HEK293T (cell line): Measurements from ENCODE around the gene GABRB1.

ENCODE experiments used
- BHLHE40 ChIP-seq: fragments of 450-650 bp; IDR thresholded peaks from 2 replicates; pipeline ENCODE4 v1.6.1; 2016; ENCODE audit warnings: mild to moderate bottlenecking, moderate library complexity, borderline replicate concordance
- CTBP1 ChIP-seq: fragments of 450-650 bp; IDR thresholded peaks from 2 replicates; pipeline ENCODE4 v1.6.1; 2016; ENCODE audit warnings: borderline replicate concordance
- FOXA1 ChIP-seq: fragments of 450-650 bp; IDR thresholded peaks from 2 replicates; pipeline ENCODE4 v1.6.1; 2016; ENCODE audit warnings: mild to moderate bottlenecking
- FOXK2 ChIP-seq: fragments of 450-650 bp; IDR thresholded peaks from 2 replicates; pipeline ENCODE4 v1.6.1; 2016; ENCODE audit warnings: mild to moderate bottlenecking
- FOXM1 ChIP-seq: fragments of 450-650 bp; IDR thresholded peaks from 2 replicates; pipeline ENCODE4 v1.6.1; 2017; ENCODE audit warnings: mild to moderate bottlenecking, borderline replicate concordance
- HDGF ChIP-seq: fragments of 450-650 bp; IDR thresholded peaks from 2 replicates; pipeline ENCODE4 v1.6.1; 2017; ENCODE audit warnings: antibody characterized with exemption, borderline replicate concordance
- L3MBTL2 ChIP-seq: fragments of 450-650 bp; conservative IDR thresholded peaks from 2 replicates; pipeline ENCODE4 v1.6.1; 2016; ENCODE audit warnings: mild to moderate bottlenecking
- NFRKB ChIP-seq: fragments of 450-650 bp; IDR thresholded peaks from 2 replicates; pipeline ENCODE4 v1.6.1; 2016; ENCODE audit warnings: mild to moderate bottlenecking, moderate library complexity
- SP1 ChIP-seq: fragments of 450-650 bp; IDR thresholded peaks from 2 replicates; pipeline ENCODE4 v1.6.1; 2017
- SUZ12 ChIP-seq: fragments of 450-650 bp; IDR thresholded peaks from 2 replicates; pipeline ENCODE4 v1.6.1; 2016; ENCODE audit warnings: mild to moderate bottlenecking
- TARDBP ChIP-seq: fragments of 450-650 bp; IDR thresholded peaks from 2 replicates; pipeline ENCODE4 v1.6.1; 2016
- ZNF384 ChIP-seq: fragments of 450-650 bp; IDR thresholded peaks from 2 replicates; pipeline ENCODE4 v1.6.1; 2016

- TF ChIP-seq FOXM1, result no peak
- no peak for TF ChIP-seq NFRKB
- no peak for TF ChIP-seq L3MBTL2
- no peak for TF ChIP-seq TARDBP
- TF ChIP-seq SUZ12, result no peak
- TF ChIP-seq BHLHE40, result no peak
- no peak for TF ChIP-seq ZNF384
- TF ChIP-seq SP1, result no peak
- no peak for TF ChIP-seq HDGF
- TF ChIP-seq FOXA1, result no peak
- no peak for TF ChIP-seq CTBP1
- TF ChIP-seq FOXK2, result no peak
Observed at GRCh38 chr4:47038263-47038662, 6.9 kb downstream of the GABRB1 start.
